T-cell (primary cell): ENCODE results near the gene USH2A. TPM values are rescaled to one million over a fixed set of nuclear protein-coding genes. Genes with fewer than 3 reads are reported as not detected.
"Not testable (repeated sequence)": the region's sequence is repeated elsewhere in the genome, so short reads cannot be mapped to it uniquely, and the experiment has no call there.

Experiments used
- ATAC-seq, 4 experiments: fragments of 200-7000 bp in 3 of 4; fragments of 150-1000 bp in 1 of 4; cut with Tn5 transposase; replicated peaks in 1 of 4; 1 replicate in 3 of 4; 2 replicates in 1 of 4; pipeline ENCODE4 v1.10.0; 2021; ENCODE audit warnings: moderate library complexity in 3 of 4, mild to moderate bottlenecking in 2 of 4, moderate number of reproducible peaks in 1 of 4
- CTCF ChIA-PET, 2 donors: fragments of 300-600 bp; sonication (Branson Sonifier 250); formaldehyde crosslinking; loops; one replicate each; lab custom pipeline; 2022; ENCODE audit warnings: antibody characterized with exemption in 2 of 2; lab: Charles Lee
- POLR2A ChIA-PET, 2 donors: fragments of 300-600 bp; sonication (Branson Sonifier 250); formaldehyde crosslinking; loops; one replicate each; lab custom pipeline; 2022; ENCODE audit warnings: antibody characterized with exemption in 2 of 2; lab: Charles Lee
- DNase-seq, 35 experiments: peaks; one replicate each; pipeline versions ENCODE4 v3.0.0 to v3.0.0-alpha.2; 2013 to 2023
- H3K27ac ChIP-seq: one replicate; pipeline ENCODE4 v1.5.1; 2013; ENCODE audit warnings: low read length
- H3K27me3 ChIP-seq, 2 experiments: replicated peaks in 1 of 2; 1 replicate in 1 of 2; 2 replicates in 1 of 2; pipeline versions ENCODE4 v1.6.1 to v1.7.0; 2013; ENCODE audit warnings: low read length in 1 of 2, mixed read lengths in 1 of 2; ENCODE audit not compliant: control insufficient read depth in 2 of 2, insufficient read depth in 2 of 2; ENCODE audit errors: extremely low read depth in 1 of 2
- H3K36me3 ChIP-seq, 2 donors: 1 replicate in 1 of 2; 2 replicates in 1 of 2; pipeline versions ENCODE4 v1.6.1 to v1.7.0; 2013; ENCODE audit warnings: low read length in 1 of 2; ENCODE audit not compliant: control insufficient read depth in 2 of 2, insufficient read depth in 1 of 2; ENCODE audit errors: extremely low read depth in 1 of 2
- H3K4me1 ChIP-seq, 2 experiments: 1 replicate in 1 of 2; 2 replicates in 1 of 2; pipeline versions ENCODE4 v1.6.1 to v1.7.0; 2013; ENCODE audit warnings: low read length in 2 of 2, mixed read lengths in 1 of 2; ENCODE audit not compliant: insufficient read depth in 2 of 2, control insufficient read depth in 1 of 2; ENCODE audit errors: extremely low read depth in 1 of 2
- H3K4me3 ChIP-seq, 2 donors: 1 replicate in 1 of 2; 2 replicates in 1 of 2; pipeline versions ENCODE4 v1.5.1 to v1.7.0; 2013; ENCODE audit warnings: mild to moderate bottlenecking in 2 of 2, low read length in 1 of 2, moderate library complexity in 1 of 2; ENCODE audit not compliant: control insufficient read depth in 1 of 2; ENCODE audit errors: extremely low read depth in 1 of 2
- H3K9me3 ChIP-seq: 2 replicates; pipeline ENCODE4 v1.7.0; 2013
- H3K27ac Mint-ChIP-seq, 2 donors: one replicate each; pipeline ENCODE4 v1.8.0; 2020 to 2021; ENCODE audit warnings: mild to moderate bottlenecking in 2 of 2, mixed read lengths in 2 of 2
- H3K27me3 Mint-ChIP-seq, 2 donors: one replicate each; pipeline ENCODE4 v1.8.0; 2021 to 2022; ENCODE audit warnings: mixed read lengths in 2 of 2
- H3K36me3 Mint-ChIP-seq: one replicate; pipeline ENCODE4 v1.8.0; 2021; ENCODE audit warnings: mixed read lengths
- H3K4me1 Mint-ChIP-seq, 3 donors: one replicate each; pipeline ENCODE4 v1.8.0; 2020 to 2022; ENCODE audit warnings: mixed read lengths in 3 of 3, mild to moderate bottlenecking in 1 of 3
- H3K4me3 Mint-ChIP-seq, 3 donors: one replicate each; pipeline ENCODE4 v1.8.0; 2020 to 2022; ENCODE audit warnings: mild to moderate bottlenecking in 3 of 3, mixed read lengths in 3 of 3, moderate library complexity in 3 of 3
- H3K9me3 Mint-ChIP-seq, 3 donors: one replicate each; pipeline ENCODE4 v1.8.0; 2020 to 2022; ENCODE audit warnings: mixed read lengths in 3 of 3
- WGBS: methylation state at CpG from one replicate; pipeline ENCODE4 v1.1.5; 2013; ENCODE audit warnings: missing lambda C conversion rate; ENCODE audit not compliant: insufficient coverage; 5-methylcytosine and 5-hydroxymethylcytosine counted together
- total RNA-seq, 35 experiments: library from RNA in 6 of 35; stranded (reverse) in 6 of 35; fragments of 120-200 nt in 1 of 35; gene quantifications; one replicate each; pipeline versions ENCODE4 v1.2.1 to v1.2.4 and lab custom pipeline; 2013 to 2026

USH2A gene
- total RNA-seq, 5 donors from 2014 or later (not counting 1 experiment from before 2014, with no cell fraction given), result not detected

GRCh38 chr1:216168546-216168945 lies 254.7 kb downstream of the USH2A start:
- no peak overlapping the region for H3K27ac ChIP-seq
- Mint-ChIP-seq H3K27ac (no peak overlapping the region), H3K9me3 (peaks cover 7 to 12% (median 9%) of the 10 kb centered on the region in 3 donors), H3K27me3 (no peaks in the 10 kb centered on the region), H3K4me1 (no peaks in the 10 kb centered on the region), H3K36me3 (no peaks in the 10 kb centered on the region), H3K4me3 (no peak overlapping the region)
- no peak overlapping the region for H3K4me3 ChIP-seq
- WGBS, result 50% methylated on average over 1 of the region's 3 CpGs
- H3K4me1 ChIP-seq, result no peaks in the 10 kb centered on the region
- no peak for DNase-seq
- CTCF ChIA-PET, result no interaction called here
- no peaks in the 10 kb centered on the region for H3K9me3 ChIP-seq
- POLR2A ChIA-PET, result no interaction called here
- no peaks in the 10 kb centered on the region for H3K36me3 ChIP-seq
- no peak for ATAC-seq
- H3K27me3 ChIP-seq, result no peaks in the 10 kb centered on the region

DNA sequence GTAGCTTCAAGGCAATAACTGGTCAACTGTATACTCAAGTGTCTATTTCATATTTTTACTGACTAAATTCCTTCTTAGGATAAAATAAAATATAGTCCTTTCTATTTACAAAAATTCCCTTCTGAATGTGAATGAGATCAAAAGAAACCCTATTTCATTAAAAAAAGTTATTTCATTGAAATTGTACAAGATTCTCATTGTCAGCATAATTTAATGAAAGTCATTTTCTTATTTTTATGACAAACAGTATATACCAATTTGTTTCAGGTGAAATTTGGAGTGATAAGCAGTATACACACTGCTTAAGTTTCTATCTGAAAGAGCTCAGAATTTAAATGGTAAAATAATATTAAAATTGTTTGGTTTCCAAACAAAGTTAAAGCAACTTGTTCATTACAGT lies 269.2 kb downstream of the USH2A start:
- H3K27me3 Mint-ChIP-seq, result no peaks in the 10 kb centered on the region
- H3K4me3 Mint-ChIP-seq, result no peak overlapping the region
- peaks cover 8 to 13% (median 9%) of the 10 kb centered on the region in 3 donors for H3K9me3 Mint-ChIP-seq
- Histone ChIP-seq H3K27me3 (no peaks in the 10 kb centered on the region), H3K4me3 (no peak overlapping the region), H3K4me1 (no peaks in the 10 kb centered on the region), H3K36me3 (no peaks in the 10 kb centered on the region), H3K9me3 (no peaks in the 10 kb centered on the region), H3K27ac (no peak overlapping the region)
- DNase-seq (no peak), ATAC-seq (no peak)
- ChIA-PET CTCF (no interaction called here), POLR2A (no interaction called here)
- no peak overlapping the region for H3K27ac Mint-ChIP-seq
- no peaks in the 10 kb centered on the region for H3K36me3 Mint-ChIP-seq
- no peaks in the 10 kb centered on the region for H3K4me1 Mint-ChIP-seq

- Histone ChIP-seq H3K27ac (no peak overlapping the region), H3K27me3 (no peaks in the 10 kb centered on the region), H3K4me1 (no peaks in the 10 kb centered on the region), H3K4me3 (no peak overlapping the region), H3K9me3 (no peaks in the 10 kb centered on the region), H3K36me3 (no peaks in the 10 kb centered on the region)
- Mint-ChIP-seq H3K27ac (no peak overlapping the region), H3K4me1 (no peaks in the 10 kb centered on the region), H3K36me3 (no peaks in the 10 kb centered on the region), H3K9me3 (peaks cover 5 to 11% (median 10%) of the 10 kb centered on the region in 3 donors), H3K4me3 (no peak overlapping the region), H3K27me3 (no peaks in the 10 kb centered on the region)
- CTCF ChIA-PET, result no interaction called here
- no CpG with 5 or more reads among the region's 2 CpGs for WGBS
- DNase-seq, result no peak
- ATAC-seq, result no peak
- POLR2A ChIA-PET, result no interaction called here
Observed at GRCh38 chr1:216153130-216153529, 270.1 kb downstream of the USH2A start.

DNA sequence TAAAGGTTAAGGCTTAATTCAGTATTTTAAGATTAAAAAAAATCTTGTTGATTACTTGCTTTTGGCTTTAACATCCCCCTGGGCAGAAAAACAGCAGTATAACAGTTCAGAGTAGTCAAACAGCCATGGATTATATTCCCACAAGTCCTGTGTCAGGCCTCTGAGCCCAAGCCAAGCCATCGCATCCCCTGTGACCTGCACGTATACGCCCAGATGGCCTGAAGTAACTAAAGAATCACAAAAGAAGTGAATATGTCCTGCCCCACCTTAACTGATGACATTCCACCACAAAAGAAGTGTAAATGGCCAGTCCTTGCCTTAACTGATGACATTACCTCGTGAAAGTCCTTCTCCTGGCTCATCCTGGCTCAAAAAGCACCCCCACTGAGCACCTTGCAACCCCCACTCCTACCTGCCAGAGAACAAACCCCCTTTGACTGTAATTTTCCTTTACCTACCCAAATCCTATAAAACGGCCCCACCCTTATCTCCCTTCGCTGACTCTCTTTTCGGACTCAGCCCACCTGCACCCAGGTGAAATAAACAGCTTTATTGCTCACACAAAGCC lies 277.7 kb downstream of the USH2A start:
- H3K36me3 ChIP-seq, H3K27me3 ChIP-seq, H3K27me3 Mint-ChIP-seq, CTCF ChIA-PET, H3K9me3 Mint-ChIP-seq, DNase-seq, H3K36me3 Mint-ChIP-seq, POLR2A ChIA-PET, H3K4me3 Mint-ChIP-seq, H3K4me1 Mint-ChIP-seq, H3K27ac Mint-ChIP-seq, H3K27ac ChIP-seq, H3K9me3 ChIP-seq, ATAC-seq, H3K4me3 ChIP-seq, H3K4me1 ChIP-seq: not testable (repeated sequence)
- WGBS, result no CpG with 5 or more reads among the region's 7 CpGs

DNA sequence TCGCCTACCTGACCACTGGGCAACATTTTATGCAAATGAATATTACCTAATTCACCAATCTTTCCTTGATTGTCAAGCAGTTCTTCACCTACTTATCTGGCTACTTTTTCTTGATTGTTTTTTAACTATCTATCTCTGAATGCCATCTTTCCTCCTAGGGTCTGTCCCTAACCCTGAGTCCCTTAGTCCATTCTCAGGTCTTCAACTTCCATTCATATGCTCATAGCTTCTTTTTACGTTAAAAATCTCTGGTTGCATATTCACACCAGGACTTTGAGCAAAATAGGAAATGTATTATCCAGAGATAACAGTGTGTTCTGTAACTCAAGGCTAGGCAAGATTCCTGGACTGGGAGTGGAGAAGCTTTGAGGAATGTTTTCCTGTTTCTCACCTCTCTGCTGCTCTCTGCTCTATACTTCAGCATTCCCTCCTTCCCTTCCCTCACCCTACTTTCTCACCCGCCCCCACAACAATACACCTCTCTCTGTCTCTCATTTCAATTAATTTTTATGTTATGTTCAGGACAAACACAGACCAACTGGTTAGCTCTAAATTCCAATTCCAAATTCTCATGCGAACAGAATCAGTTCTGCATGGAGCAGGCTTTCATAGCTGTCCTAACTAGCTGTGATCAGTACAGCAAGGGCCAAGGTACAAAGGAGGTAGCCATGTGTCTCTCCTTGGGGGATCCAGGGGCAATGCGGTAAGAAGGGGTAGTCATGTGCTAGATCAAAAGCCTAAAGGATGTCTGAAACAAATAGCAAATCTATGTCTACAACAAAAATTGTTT lies 278.4 kb downstream of the USH2A start:
- no peaks in the 10 kb centered on the region for H3K36me3 ChIP-seq
- Mint-ChIP-seq H3K4me1 (no peaks in the 10 kb centered on the region), H3K4me3 (no peak overlapping the region), H3K36me3 (no peaks in the 10 kb centered on the region), H3K9me3 (peaks cover 2 to 7% (median 4%) of the 10 kb centered on the region in 3 donors), H3K27ac (no peak overlapping the region), H3K27me3 (no peaks in the 10 kb centered on the region)
- CTCF ChIA-PET, result no interaction called here
- H3K27ac ChIP-seq, result no peak overlapping the region
- ATAC-seq (no peak), DNase-seq (no peak)
- H3K27me3 ChIP-seq, result no peaks in the 10 kb centered on the region
- H3K9me3 ChIP-seq, result no peaks in the 10 kb centered on the region
- POLR2A ChIA-PET, result no interaction called here
- H3K4me1 ChIP-seq, result no peaks in the 10 kb centered on the region
- no peak overlapping the region for H3K4me3 ChIP-seq
- WGBS, result 71% methylated on average over 3 of the region's 5 CpGs

GRCh38 chr1:216142921-216143320 lies 280.3 kb downstream of the USH2A start:
- Histone ChIP-seq H3K36me3 (no peaks in the 10 kb centered on the region), H3K27ac (no peak overlapping the region), H3K4me1 (no peaks in the 10 kb centered on the region), H3K27me3 (no peaks in the 10 kb centered on the region), H3K4me3 (no peak overlapping the region), H3K9me3 (no peaks in the 10 kb centered on the region)
- Mint-ChIP-seq H3K4me3 (no peak overlapping the region), H3K36me3 (no peaks in the 10 kb centered on the region), H3K4me1 (no peaks in the 10 kb centered on the region), H3K9me3 (peaks cover 4 to 11% (median 4%) of the 10 kb centered on the region in 3 donors), H3K27ac (no peak overlapping the region), H3K27me3 (no peaks in the 10 kb centered on the region)
- ChIA-PET POLR2A (no interaction called here), CTCF (no interaction called here)
- WGBS, result no CpG with 5 or more reads among the region's 2 CpGs
- no peak for ATAC-seq
- no peak for DNase-seq
